Measurements from ENCODE around the gene PDE2A.
"Not testable (repeated sequence)": the region's sequence is repeated elsewhere in the genome, so short reads cannot be mapped to it uniquely, and the experiment has no call there.

Gene PDE2A

GRCh38 chr11:72573072-72573854 lies 101.0 kb downstream of the PDE2A start:
- intact Hi-C loops (cut with DNase I), result loop anchor here (1.0 kb wide), 2 partner anchors 91 to 102 kb away; no protein-coding TSS in a partner anchor
- DNase-seq, result peak in 3 of 10 donors; percentile 30 to 84 (median 39)

- DNase-seq; intact Hi-C loops (cut with DNase I): not testable (repeated sequence)
Measured at GRCh38 chr11:72572540-72572939, 101.7 kb downstream of the PDE2A start.

GRCh38 chr11:72570893-72571661 lies 103.1 kb downstream of the PDE2A start:
- intact Hi-C loops (cut with DNase I), result no loop called here
- peak in 1 of 10 donors; percentile 61 for DNase-seq

GRCh38 chr11:72569966-72570892 lies 104.0 kb downstream of the PDE2A start:
- DNase-seq, result no peak
- intact Hi-C loops (cut with DNase I), result no loop called here

GRCh38 chr11:72568861-72569260 lies 105.4 kb downstream of the PDE2A start:
- DNase-seq, result peak in 1 of 10 donors; percentile 35
- intact Hi-C loops (cut with DNase I), result no loop called here

GRCh38 chr11:72562431-72562830 lies 111.8 kb downstream of the PDE2A start:
- DNase-seq, result no peak
- intact Hi-C loops (cut with DNase I), result no loop called here

- DNase-seq, result no peak
- intact Hi-C loops (cut with DNase I), result no loop called here
Measured at GRCh38 chr11:72561856-72562255, 112.4 kb downstream of the PDE2A start.

- intact Hi-C loops (cut with DNase I); DNase-seq: not testable (repeated sequence)
Measured at GRCh38 chr11:72560864-72561263, 113.4 kb downstream of the PDE2A start.

GRCh38 chr11:72556433-72556832 lies 117.8 kb downstream of the PDE2A start:
- intact Hi-C loops (cut with DNase I), result no loop called here
- DNase-seq, result no peak

- DNase-seq; intact Hi-C loops (cut with DNase I): not testable (repeated sequence)
Measured at GRCh38 chr11:72555014-72555522, 119.2 kb downstream of the PDE2A start.

- intact Hi-C loops (cut with DNase I), result no loop called here
Measured at GRCh38 chr11:72553706-72554105, 120.5 kb downstream of the PDE2A start.

GRCh38 chr11:72552399-72552910 lies 121.8 kb downstream of the PDE2A start:
- intact Hi-C loops (cut with DNase I), result no loop called here
- no peak for DNase-seq

More at GRCh38 chr11:72553706-72554105, 120.5 kb downstream of the PDE2A start:
- peak in 1 of 10 donors; percentile 27 for DNase-seq

- DNase-seq, result no peak
- intact Hi-C loops (cut with DNase I), result no loop called here
Measured at GRCh38 chr11:72551571-72551970, 122.7 kb downstream of the PDE2A start.

- no peak for DNase-seq
Measured at GRCh38 chr11:72548463-72548862, 125.8 kb downstream of the PDE2A start.

GRCh38 chr11:72546866-72547265 lies 127.4 kb downstream of the PDE2A start:
- DNase-seq, result peak in 1 of 10 donors; percentile 49
- intact Hi-C loops (cut with DNase I), result no loop called here

More at GRCh38 chr11:72548463-72548862, 125.8 kb downstream of the PDE2A start:
- intact Hi-C loops (cut with DNase I), result no loop called here

GRCh38 chr11:72544589-72544988 lies 129.6 kb downstream of the PDE2A start:
- DNase-seq, result no peak
- intact Hi-C loops (cut with DNase I), result no loop called here

- intact Hi-C loops (cut with DNase I), result no loop called here
- DNase-seq, result no peak
Measured at GRCh38 chr11:72543849-72544542, 130.2 kb downstream of the PDE2A start.

GRCh38 chr11:72541257-72541974 lies 132.8 kb downstream of the PDE2A start:
- intact Hi-C loops (cut with DNase I), result no loop called here
- no peak for DNase-seq

- DNase-seq, result no peak
Measured at GRCh38 chr11:72537051-72537450, 137.2 kb downstream of the PDE2A start.

More at GRCh38 chr11:72537051-72537450, 137.2 kb downstream of the PDE2A start:
- intact Hi-C loops (cut with DNase I), result no loop called here

Measured in posterior cingulate gyrus (tissue), 11 donors.